A549 (cell line): ENCODE measurements around the gene PCSK5. TPM values are rescaled to one million over a fixed set of nuclear protein-coding genes. Genes with fewer than 3 reads are reported as not detected.
A peak's percentile ranks its signal among the peaks of the same experiment; 100 is the strongest.

ENCODE experiments used
- ATAC-seq, 2 experiments: fragments of 200-7000 bp in 1 of 2; fragments of >200 bp in 1 of 2; cut with Nextera tagmentation in 1 of 2; cut with Tn5 transposase in 1 of 2; 3 replicates each; pipeline versions ENCODE4 v1.8.0 to v1.9.1; 2018 to 2020; ENCODE audit warnings: mild to moderate bottlenecking in 1 of 2, moderate library complexity in 1 of 2
- CTCF ChIA-PET: fragments of 300-600 bp; sonication (Branson Sonifier 250); formaldehyde crosslinking; extraction: SDS; loops from one replicate; lab custom pipeline; 2021; ENCODE audit warnings: antibody characterized with exemption, inconsistent platforms; lab: Yijun Ruan, JAX
- POLR2A ChIA-PET: fragments of 350-600 bp; formaldehyde crosslinking; extraction: SDS; loops from one replicate; lab custom pipeline; 2021; ENCODE audit warnings: antibody characterized with exemption, inconsistent platforms; lab: Yijun Ruan, JAX
- DNase-seq, 2 experiments: peaks; one replicate each; pipeline versions ENCODE4 v3.0.0 to v3.0.0-alpha.2; 2011 to 2016; ENCODE audit warnings: low read depth in 1 of 2, low spot score in 1 of 2
- FAIRE-seq: peaks from 2 replicates; lab custom pipeline; 2011; peaks lifted over from hg19 to GRCh38; lab: Jason Lieb, UNC
- H3K27ac ChIP-seq, 2 experiments: fragments of >200 bp; sonication (Bioruptor Twin); formaldehyde crosslinking; 3 replicates each; pipeline ENCODE4 v1.5.1; 2016 to 2017
- H3K4me1 ChIP-seq: fragments of >200 bp; sonication (Bioruptor Twin); formaldehyde crosslinking; 3 replicates; pipeline ENCODE4 v1.6.1; 2016
- H3K4me2 ChIP-seq: fragments of >200 bp; sonication (Bioruptor Twin); formaldehyde crosslinking; 3 replicates; pipeline ENCODE4 v1.6.1; 2016
- H3K4me3 ChIP-seq: fragments of >200 bp; sonication (Bioruptor Twin); formaldehyde crosslinking; 3 replicates; pipeline ENCODE4 v1.5.1; 2016
- H3K9me3 ChIP-seq: fragments of >200 bp; sonication (Bioruptor Twin); formaldehyde crosslinking; 3 replicates; pipeline ENCODE4 v1.6.1; 2016
- ATOH8 ChIP-seq: fragments of 250-450 bp; sonication (Bioruptor Pico); IDR thresholded peaks from 2 replicates; pipeline ENCODE4 v1.5.0; 2020; ENCODE audit warnings: low read depth, mild to moderate bottlenecking, moderate library complexity
- BHLHE40 ChIP-seq: IDR thresholded peaks from 2 replicates; pipeline ENCODE4 v1.6.1; 2012; ENCODE audit warnings: low read depth, low read length, inconsistent platforms
- CBX2 ChIP-seq: fragments of 200-600 bp; sonication (generic); IDR thresholded peaks from 2 replicates; pipeline ENCODE4 v1.6.1; 2016; ENCODE audit warnings: low read depth, mild to moderate bottlenecking, borderline replicate concordance
- CHD4 ChIP-seq: fragments of 200-600 bp; sonication (generic); IDR thresholded peaks from 2 replicates; pipeline ENCODE4 v1.6.1; 2016; ENCODE audit warnings: antibody characterized with exemption, mild to moderate bottlenecking, borderline replicate concordance
- EHF ChIP-seq: fragments of 250-450 bp; sonication (Bioruptor Pico); IDR thresholded peaks from 2 replicates; pipeline ENCODE4 v1.5.0; 2020; ENCODE audit warnings: mild to moderate bottlenecking
- EHMT2 ChIP-seq: fragments of 200-600 bp; sonication (generic); IDR thresholded peaks from 2 replicates; pipeline ENCODE4 v1.6.1; 2016; ENCODE audit warnings: antibody characterized with exemption, low read depth, mild to moderate bottlenecking, moderate library complexity
- EP300 ChIP-seq, 2 experiments: fragments of >200 bp; sonication (Bioruptor Twin); formaldehyde crosslinking; IDR thresholded peaks; 2 replicates in 1 of 2; 3 replicates in 1 of 2; pipeline ENCODE4 v1.6.1; 2016 to 2017
- JUN ChIP-seq, 2 experiments: fragments of >200 bp; sonication (Bioruptor Twin); formaldehyde crosslinking; IDR thresholded peaks; 2 replicates in 1 of 2; 3 replicates in 1 of 2; pipeline ENCODE4 v1.6.1; 2016 to 2017
- JUNB ChIP-seq: fragments of >200 bp; sonication (Bioruptor Twin); formaldehyde crosslinking; IDR thresholded peaks from 2 replicates; pipeline ENCODE4 v1.6.1; 2016
- MAFK ChIP-seq: fragments of 450-650 bp; IDR thresholded peaks from 2 replicates; pipeline ENCODE4 v1.6.1; 2014; ENCODE audit not compliant: partially characterized antibody
- NFE2L2 ChIP-seq: fragments of 150-350 bp; conservative IDR thresholded peaks from 2 replicates; pipeline ENCODE4 v1.6.1; 2014; ENCODE audit warnings: low read length
- PHF8 ChIP-seq: fragments of 200-600 bp; sonication (generic); IDR thresholded peaks from 2 replicates; pipeline ENCODE4 v1.6.1; 2016; ENCODE audit warnings: low read depth, mild to moderate bottlenecking, antibody characterized with exemption, moderate library complexity, borderline replicate concordance
- POLR2A ChIP-seq: IDR thresholded peaks from 2 replicates; pipeline ENCODE4 v1.6.1; 2012; ENCODE audit warnings: mild to moderate bottlenecking, low read length
- RARB ChIP-seq: fragments of 250-450 bp; sonication (Bioruptor Pico); IDR thresholded peaks from 2 replicates; pipeline ENCODE4 v1.8.0; 2021; ENCODE audit warnings: mild to moderate bottlenecking, moderate library complexity
- RCOR1 ChIP-seq: fragments of 150-350 bp; IDR thresholded peaks from 2 replicates; pipeline ENCODE4 v1.6.1; 2014; ENCODE audit warnings: antibody characterized with exemption, low read length, low read depth
- REST ChIP-seq: fragments of 200-600 bp; sonication (generic); IDR thresholded peaks from 2 replicates; pipeline ENCODE4 v1.6.1; 2016; ENCODE audit warnings: antibody characterized with exemption, mild to moderate bottlenecking, moderate library complexity
- SMC3 ChIP-seq: fragments of >200 bp; sonication (Bioruptor Twin); formaldehyde crosslinking; IDR thresholded peaks from 3 replicates; pipeline ENCODE4 v1.6.1; 2018; ENCODE audit warnings: inconsistent platforms
- TFCP2L1 ChIP-seq: fragments of 250-450 bp; sonication (Bioruptor Pico); IDR thresholded peaks from 2 replicates; pipeline ENCODE4 v1.5.0; 2021; ENCODE audit warnings: mild to moderate bottlenecking
- USF2 ChIP-seq: fragments of 450-650 bp; IDR thresholded peaks from 2 replicates; pipeline ENCODE4 v1.6.1; 2014; ENCODE audit warnings: antibody characterized with exemption
- WGBS: methylation state at CpG from one replicate; pipeline ENCODE4 v1.1.6; 2017; ENCODE audit errors: missing lambda C conversion rate; 5-methylcytosine and 5-hydroxymethylcytosine counted together
- polyA plus RNA-seq, 4 experiments: library from polyadenylated mRNA; depleted of rRNA in 3 of 4; stranded (reverse); fragments of >200 nt; fragmentation: RNase III in 1 of 4; extraction: RNeasy Plus Mini Kit Qiagen cat#74134 plus additional on column Dnase treatment in 1 of 4; gene quantifications; 2 replicates in 3 of 4; 3 replicates in 1 of 4; pipeline ENCODE4 v1.2.3, GENCODE V29; 2011 to 2017

The PCSK5 gene
- polyA plus RNA-seq, 2 of the 4 experiments (the other 2 are of a cell fraction), result 1.3 to 6.7 TPM

- no peak for DNase-seq
- FAIRE-seq, result no peak
- TF ChIP-seq MAFK, result peak; percentile 8
- TF ChIP-seq SMC3, result no peak
- no peak overlapping the region for H3K4me2 ChIP-seq
- CTCF ChIA-PET, result interaction anchor here (1.1 kb wide), 1 partner anchor 22 kb away, joined by 3 read pairs; no protein-coding TSS in a partner anchor
- no peak overlapping the region for H3K27ac ChIP-seq
- no peaks in the 10 kb centered on the region for H3K4me1 ChIP-seq
- no peaks in the 10 kb centered on the region for H3K9me3 ChIP-seq
- WGBS, result 63% methylated on average over 4 of the region's 4 CpGs
- POLR2A ChIA-PET, result no interaction called here
- H3K4me3 ChIP-seq, result no peak overlapping the region
- no peak for ATAC-seq
These were observed 310.3 kb downstream of the PCSK5 start for GRCh38 chr9:76200745-76201144.

GRCh38 chr9:76203373-76203772, 312.9 kb downstream of the PCSK5 start:
- H3K9me3 ChIP-seq, result no peaks in the 10 kb centered on the region
- H3K4me1 ChIP-seq, result no peaks in the 10 kb centered on the region
- no peak overlapping the region for H3K4me2 ChIP-seq
- TF ChIP-seq EP300 (IDR thresholded peaks at IDR 0.05), result no peak
- TF ChIP-seq EHMT2, result no peak
- no peak for TF ChIP-seq USF2
- no peak for TF ChIP-seq CHD4
- no peak for TF ChIP-seq RCOR1
- TF ChIP-seq RARB (CRISPR knock-in tag), result no peak
- TF ChIP-seq ATOH8 (CRISPR knock-in tag), result no peak
- no peak for TF ChIP-seq TFCP2L1 (CRISPR knock-in tag)
- no peak for TF ChIP-seq EHF (CRISPR knock-in tag)
- TF ChIP-seq POLR2A, result no peak
- no peak for TF ChIP-seq PHF8
- TF ChIP-seq JUN (IDR thresholded peaks at IDR 0.05), result no peak
- ChIA-PET CTCF (interaction anchor here (1.9 kb wide), 1 partner anchor 12 kb away, joined by 4 read pairs; no protein-coding TSS in a partner anchor), POLR2A (no interaction called here)
- DNase-seq (no peak), FAIRE-seq (no peak), ATAC-seq (no peak)
- no peak overlapping the region for H3K4me3 ChIP-seq
- 66% methylated on average over 3 of the region's 3 CpGs for WGBS
- no peak overlapping the region for H3K27ac ChIP-seq

- DNase-seq (no peak), ATAC-seq (no peak)
- 3% methylated on average over 1 of the region's 1 CpG for WGBS
- no peak overlapping the region for H3K4me2 ChIP-seq
- TF ChIP-seq EHF (CRISPR knock-in tag), result no peak
- TF ChIP-seq BHLHE40, result no peak
- TF ChIP-seq SMC3, result no peak
- TF ChIP-seq CBX2, result no peak
- TF ChIP-seq CHD4, result no peak
- no peak for TF ChIP-seq JUNB
- no peak for TF ChIP-seq NFE2L2
- no peak for TF ChIP-seq REST
- TF ChIP-seq, all 56 proteins: peak for 0
- CTCF ChIA-PET, result no interaction called here
- H3K9me3 ChIP-seq, result no peaks in the 10 kb centered on the region
- H3K27ac ChIP-seq, result no peak overlapping the region
- H3K4me1 ChIP-seq, result no peaks in the 10 kb centered on the region
- H3K4me3 ChIP-seq, result no peak overlapping the region
- POLR2A ChIA-PET, result no interaction called here
- FAIRE-seq, result no peak
These were observed 316.3 kb downstream of the PCSK5 start for GRCh38 chr9:76206821-76207220.
